Duodenal mucosa (tissue), 2 donors: ENCODE data around the gene ASTN2.

Experiments
- H3K27ac ChIP-seq: one replicate; pipeline ENCODE4 v1.7.0; 2013; ENCODE audit warnings: low read depth, low read length
- H3K27me3 ChIP-seq, 2 donors: one replicate each; pipeline ENCODE4 v1.7.0; 2013; ENCODE audit warnings: low read length in 2 of 2, control low read depth in 1 of 2; ENCODE audit not compliant: insufficient read depth in 2 of 2, control insufficient read depth in 1 of 2
- H3K36me3 ChIP-seq, 2 donors: one replicate each; pipeline ENCODE4 v1.7.0; 2013; ENCODE audit warnings: low read length in 2 of 2, control low read depth in 1 of 2; ENCODE audit not compliant: insufficient read depth in 2 of 2, control insufficient read depth in 1 of 2
- H3K4me1 ChIP-seq, 2 donors: one replicate each; pipeline ENCODE4 v1.7.0; 2013; ENCODE audit warnings: low read length in 2 of 2, control low read depth in 1 of 2; ENCODE audit not compliant: insufficient read depth in 2 of 2, control insufficient read depth in 1 of 2
- H3K4me3 ChIP-seq, 2 donors: one replicate each; pipeline ENCODE4 v1.7.0; 2013; ENCODE audit warnings: low read length in 2 of 2, low read depth in 1 of 2
- H3K9ac ChIP-seq, 2 donors: one replicate each; pipeline ENCODE4 v1.7.0; 2013; ENCODE audit warnings: low read length in 2 of 2, low read depth in 1 of 2
- H3K9me3 ChIP-seq, 2 donors: one replicate each; pipeline ENCODE4 v1.7.0; 2013; ENCODE audit warnings: low read length in 2 of 2, control low read depth in 1 of 2; ENCODE audit not compliant: control insufficient read depth in 1 of 2

Gene ASTN2

DNA sequence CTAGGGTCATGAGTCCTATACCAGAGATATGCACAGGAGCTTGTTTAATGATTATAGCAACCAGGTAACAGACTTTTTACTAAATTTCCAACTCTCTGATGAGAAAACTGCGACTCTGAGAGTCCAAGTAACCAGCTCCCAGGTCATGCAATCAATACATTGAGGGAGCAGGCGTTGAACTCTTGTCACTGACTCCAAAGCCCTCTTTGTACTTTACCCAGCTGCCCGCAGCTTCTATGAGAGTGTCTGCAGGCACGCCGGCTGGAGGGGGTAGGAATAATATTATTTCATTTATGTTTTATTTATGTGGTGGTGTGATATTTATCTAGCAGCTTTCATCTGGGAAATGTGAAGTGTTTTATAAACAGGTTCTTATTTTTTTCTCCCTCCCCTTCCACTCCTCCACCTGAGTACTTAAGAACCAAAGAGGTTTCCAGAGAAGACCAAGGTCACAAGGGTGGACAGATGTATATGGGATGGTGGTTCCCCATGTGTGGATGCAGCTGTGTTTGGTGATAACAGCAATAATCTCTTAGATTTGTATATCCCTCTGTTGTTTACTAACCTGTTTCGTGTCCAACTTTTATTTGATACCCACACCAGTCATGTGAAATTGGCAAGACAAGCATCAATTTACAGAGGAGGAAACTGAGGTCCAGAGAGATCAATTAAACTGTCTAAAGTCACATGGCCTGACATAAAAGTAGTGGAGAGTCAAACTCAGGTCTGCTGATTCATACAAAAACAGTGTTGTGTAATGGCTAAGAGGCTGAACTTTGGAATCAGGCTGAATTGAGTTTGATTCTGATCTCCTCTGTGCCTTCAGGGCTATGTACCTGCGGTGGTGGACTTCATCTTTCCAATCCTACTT, 867.9 kb downstream of the ASTN2 start:
- no peak overlapping the region for H3K4me3 ChIP-seq
- H3K27ac ChIP-seq, result no peak overlapping the region
- H3K36me3 ChIP-seq, result no peaks in the 10 kb centered on the region
- H3K9me3 ChIP-seq, result no peaks in the 10 kb centered on the region
- H3K4me1 ChIP-seq, result peaks cover 24 to 43% of the 10 kb centered on the region in 2 donors
- H3K9ac ChIP-seq, result no peak overlapping the region
- H3K27me3 ChIP-seq, result no peaks in the 10 kb centered on the region

GRCh38 chr9:116544896-116545295, 870.0 kb downstream of the ASTN2 start:
- Histone ChIP-seq H3K36me3 (no peaks in the 10 kb centered on the region), H3K4me1 (peaks cover 16 to 31% of the 10 kb centered on the region in 2 donors), H3K27me3 (no peaks in the 10 kb centered on the region), H3K9me3 (no peaks in the 10 kb centered on the region), H3K27ac (no peak overlapping the region), H3K9ac (no peak overlapping the region), H3K4me3 (no peak overlapping the region)

- Histone ChIP-seq H3K9me3 (no peaks in the 10 kb centered on the region), H3K4me3 (no peak overlapping the region), H3K4me1 (peaks cover 16 to 23% of the 10 kb centered on the region in 2 donors), H3K9ac (no peak overlapping the region), H3K27ac (no peak overlapping the region), H3K27me3 (no peaks in the 10 kb centered on the region), H3K36me3 (no peaks in the 10 kb centered on the region)
Observed at GRCh38 chr9:116543731-116544400, 871.0 kb downstream of the ASTN2 start.

GRCh38 chr9:116541402-116541801, 873.5 kb downstream of the ASTN2 start:
- no peaks in the 10 kb centered on the region for H3K27me3 ChIP-seq
- H3K4me1 ChIP-seq, result peaks cover 2% of the 10 kb centered on the region in 2 donors
- no peaks in the 10 kb centered on the region for H3K36me3 ChIP-seq
- H3K9ac ChIP-seq, result no peak overlapping the region
- no peaks in the 10 kb centered on the region for H3K9me3 ChIP-seq
- H3K27ac ChIP-seq, result no peak overlapping the region
- H3K4me3 ChIP-seq, result no peak overlapping the region

DNA sequence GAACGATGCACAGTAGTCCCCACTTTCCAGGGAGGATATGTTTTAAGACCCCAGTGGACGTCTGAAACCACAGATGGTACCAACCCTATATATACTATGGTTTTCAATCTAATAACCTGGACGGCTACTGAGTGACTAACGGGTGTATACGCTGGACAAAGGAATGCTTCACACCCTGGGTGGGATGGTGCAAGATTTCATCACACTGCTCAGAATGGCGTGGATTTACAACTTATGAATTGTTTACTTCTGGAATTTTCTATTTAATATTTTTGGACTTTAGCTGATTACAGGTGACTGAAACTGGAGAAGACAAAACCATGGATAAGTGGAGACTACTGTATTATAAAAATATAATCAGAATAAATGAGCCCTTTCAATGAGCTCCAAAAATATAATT, 875.3 kb downstream of the ASTN2 start:
- Histone ChIP-seq H3K9me3 (no peaks in the 10 kb centered on the region), H3K9ac (no peak overlapping the region), H3K4me1 (no peaks in the 10 kb centered on the region), H3K27ac (no peak overlapping the region), H3K36me3 (no peaks in the 10 kb centered on the region), H3K27me3 (no peaks in the 10 kb centered on the region), H3K4me3 (no peak overlapping the region)

GRCh38 chr9:116525611-116526010, 889.2 kb downstream of the ASTN2 start:
- Histone ChIP-seq H3K9me3 (peaks cover 4 to 7% of the 10 kb centered on the region in 2 donors), H3K27me3 (no peaks in the 10 kb centered on the region), H3K9ac (no peak overlapping the region), H3K4me3 (no peak overlapping the region), H3K27ac (no peak overlapping the region), H3K36me3 (no peaks in the 10 kb centered on the region), H3K4me1 (peaks cover 4 to 16% of the 10 kb centered on the region in 2 donors)

- Histone ChIP-seq H3K27ac (no peak overlapping the region), H3K9ac (no peak overlapping the region), H3K4me3 (no peak overlapping the region), H3K36me3 (no peaks in the 10 kb centered on the region), H3K27me3 (no peaks in the 10 kb centered on the region), H3K9me3 (peaks cover 4 to 7% of the 10 kb centered on the region in 2 donors), H3K4me1 (peaks cover 4 to 16% of the 10 kb centered on the region in 2 donors)
Observed at GRCh38 chr9:116524778-116525470, 889.9 kb downstream of the ASTN2 start.

GRCh38 chr9:116520218-116520617, 894.6 kb downstream of the ASTN2 start:
- H3K27ac ChIP-seq, result no peak overlapping the region
- H3K9me3 ChIP-seq, result peaks cover 0 to 7% of the 10 kb centered on the region in 2 donors
- H3K9ac ChIP-seq, result no peak overlapping the region
- H3K4me3 ChIP-seq, result no peak overlapping the region
- peaks cover 1 to 12% of the 10 kb centered on the region in 2 donors for H3K4me1 ChIP-seq
- no peaks in the 10 kb centered on the region for H3K27me3 ChIP-seq
- no peaks in the 10 kb centered on the region for H3K36me3 ChIP-seq

- Histone ChIP-seq H3K9me3 (peaks cover 0 to 5% of the 10 kb centered on the region in 2 donors), H3K36me3 (no peaks in the 10 kb centered on the region), H3K4me1 (no peaks in the 10 kb centered on the region), H3K4me3 (no peak overlapping the region), H3K9ac (no peak overlapping the region), H3K27ac (no peak overlapping the region), H3K27me3 (no peaks in the 10 kb centered on the region)
Observed at GRCh38 chr9:116516456-116516855, 898.4 kb downstream of the ASTN2 start.

GRCh38 chr9:116515541-116515940, 899.3 kb downstream of the ASTN2 start:
- Histone ChIP-seq H3K4me1 (no peaks in the 10 kb centered on the region), H3K9ac (no peak overlapping the region), H3K4me3 (no peak overlapping the region), H3K27me3 (no peaks in the 10 kb centered on the region), H3K36me3 (no peaks in the 10 kb centered on the region), H3K27ac (no peak overlapping the region), H3K9me3 (no peaks in the 10 kb centered on the region)
